ENCODE measurements around the gene ZNF891.

The ZNF891 gene

DNA sequence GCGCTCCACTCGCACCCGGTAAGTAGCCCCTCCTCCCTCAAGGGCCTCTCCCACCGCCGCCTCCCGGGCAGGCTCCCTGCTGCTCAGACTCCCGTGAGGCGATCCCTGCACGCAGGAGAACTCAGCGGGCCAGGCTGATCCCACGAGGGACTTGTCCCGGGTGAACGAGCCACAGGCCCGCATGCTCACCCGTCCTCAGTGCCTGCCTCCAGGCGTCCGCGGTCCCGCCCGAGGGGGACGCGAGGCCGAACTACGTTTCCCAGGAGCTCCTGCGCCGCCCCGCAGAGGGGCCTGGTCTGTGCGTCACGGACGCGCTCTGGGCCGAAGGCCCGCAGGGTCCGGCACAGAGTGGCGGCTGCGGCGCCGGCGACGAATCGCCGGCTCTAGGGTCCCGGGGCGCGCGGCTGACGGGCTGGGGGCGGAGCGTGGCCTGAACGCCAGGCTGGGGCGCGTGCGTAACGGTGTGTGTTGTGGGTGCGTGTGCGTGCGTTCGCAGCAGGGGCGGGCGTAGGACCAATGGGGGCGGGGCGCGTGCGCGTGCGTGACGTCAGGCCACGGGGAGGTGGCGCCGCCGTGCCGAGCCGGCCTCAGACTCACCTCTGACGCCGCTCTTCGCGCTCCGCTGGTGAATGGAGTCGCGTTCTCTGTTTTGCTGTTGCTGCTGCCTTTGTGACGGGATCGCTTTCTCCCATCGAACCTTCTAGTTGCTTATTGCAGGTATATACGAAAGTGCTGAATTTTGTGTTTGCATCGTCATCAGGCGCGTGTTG is at the start of gene ZNF891, which contains the start of gene ZNF10:
TSS of gene ZNF891 (minus strand) at position 237 of the 770 bp plus-strand sequence. CDS start 8,356 bp downstream, outside the sequence.
TSS of gene ZNF10 (plus strand) at position 590 of the 770 bp plus-strand sequence. CDS start 13,866 bp downstream, outside the sequence.
- H3K4me1 Mint-ChIP-seq: peaks cover 28% of the 10 kb centered on the region
- H3K36me3 Mint-ChIP-seq: peaks cover 54% of the 10 kb centered on the region
- no peaks in the 10 kb centered on the region for H3K27me3 Mint-ChIP-seq
- H3K27ac Mint-ChIP-seq: peak within 1 kb of the TSS; percentile 95
- H3K4me3 Mint-ChIP-seq: peak within 1 kb of the TSS; percentile 94
- H3K9me3 Mint-ChIP-seq: peaks cover 23% of the 10 kb centered on the region

DNA sequence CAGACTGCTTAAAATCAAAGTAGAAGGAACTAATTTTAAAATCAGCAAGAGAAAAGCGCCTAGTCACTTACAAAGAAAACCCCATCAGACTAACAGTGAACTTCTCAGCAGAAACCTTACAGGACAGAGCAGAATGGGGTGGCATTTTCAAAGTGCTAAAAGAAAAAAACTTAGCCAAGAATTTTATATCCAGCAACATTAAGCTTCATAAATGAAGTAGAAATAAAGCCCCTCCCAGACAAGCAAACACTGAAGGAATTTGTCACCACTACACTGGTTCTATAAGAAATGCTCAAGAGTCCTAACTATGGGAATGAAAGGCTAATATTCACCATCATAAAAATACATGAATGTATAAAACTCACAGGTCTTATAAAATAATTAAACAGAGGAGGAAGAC is 44.8 kb upstream of the ZNF891 start:
- no peaks in the 10 kb centered on the region for H3K27me3 Mint-ChIP-seq
- H3K4me1 Mint-ChIP-seq: no peaks in the 10 kb centered on the region
- no peak overlapping the region for H3K27ac Mint-ChIP-seq
- H3K36me3 Mint-ChIP-seq: peaks cover 16% of the 10 kb centered on the region
- H3K9me3 Mint-ChIP-seq: peaks cover 33% of the 10 kb centered on the region
- no peak overlapping the region for H3K4me3 Mint-ChIP-seq

- Mint-ChIP-seq H3K4me3 (no peak overlapping the region), H3K36me3 (peaks cover 13% of the 10 kb centered on the region), H3K27me3 (no peaks in the 10 kb centered on the region), H3K9me3 (peaks cover 37% of the 10 kb centered on the region), H3K4me1 (no peaks in the 10 kb centered on the region), H3K27ac (no peak overlapping the region)
These were observed 42.4 kb upstream of the ZNF891 start for GRCh38 chr12:133172491-133172890.

DNA sequence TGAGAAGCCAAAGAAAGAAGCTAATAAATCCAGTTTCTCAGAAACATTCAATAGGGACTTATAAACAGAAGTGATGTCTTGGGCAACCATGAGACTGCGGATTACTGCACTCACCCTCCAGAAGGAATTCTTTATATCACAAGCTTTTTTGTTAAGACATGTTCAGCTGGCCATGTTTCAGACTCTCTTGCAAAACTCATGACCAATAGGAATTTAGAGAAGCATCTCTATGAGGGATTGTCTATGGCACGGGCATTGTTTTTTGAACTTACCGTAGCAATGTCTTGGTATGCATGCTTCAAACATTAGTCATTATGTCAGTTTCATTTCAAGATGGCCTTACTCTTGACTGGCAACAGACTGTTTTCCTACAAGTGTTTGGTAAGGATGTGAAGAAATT is 35.7 kb upstream of the ZNF891 start:
- H3K4me1 Mint-ChIP-seq: no peaks in the 10 kb centered on the region
- H3K36me3 Mint-ChIP-seq: peaks cover 17% of the 10 kb centered on the region
- H3K9me3 Mint-ChIP-seq: peaks cover 38% of the 10 kb centered on the region
- no peaks in the 10 kb centered on the region for H3K27me3 Mint-ChIP-seq
- H3K27ac Mint-ChIP-seq: no peak overlapping the region
- H3K4me3 Mint-ChIP-seq: no peak overlapping the region

GRCh38 chr12:133156125-133156690 is 26.1 kb upstream of the ZNF891 start:
- Mint-ChIP-seq H3K4me3 (no peak overlapping the region), H3K27me3 (no peaks in the 10 kb centered on the region), H3K4me1 (no peaks in the 10 kb centered on the region), H3K9me3 (peaks cover 41% of the 10 kb centered on the region), H3K36me3 (peaks cover 75% of the 10 kb centered on the region), H3K27ac (no peak overlapping the region)

- Mint-ChIP-seq H3K27me3 (no peaks in the 10 kb centered on the region), H3K4me3 (no peak overlapping the region), H3K4me1 (no peaks in the 10 kb centered on the region), H3K36me3 (peaks cover 70% of the 10 kb centered on the region), H3K9me3 (peaks cover 26% of the 10 kb centered on the region), H3K27ac (no peak overlapping the region)
These were observed 15.9 kb upstream of the ZNF891 start for GRCh38 chr12:133145981-133146380.

DNA sequence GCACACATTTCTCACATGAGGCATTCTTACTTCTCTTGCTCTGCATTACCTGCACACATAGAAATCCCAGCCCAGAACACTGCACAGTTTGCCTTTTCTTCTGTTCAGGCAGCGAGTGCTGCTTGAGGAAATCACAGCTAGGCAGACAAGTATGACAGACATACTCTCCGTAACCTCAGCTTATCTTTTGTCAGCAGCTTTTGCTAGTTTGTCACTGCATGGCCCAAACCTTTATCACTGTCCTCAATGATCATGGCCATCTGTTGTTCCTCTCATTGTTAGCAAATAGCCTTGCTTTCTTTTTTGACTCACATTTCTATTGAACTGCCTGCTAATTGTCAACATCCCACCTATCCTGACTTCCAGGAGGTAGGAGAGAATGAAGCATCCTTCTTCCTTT is 5.7 kb upstream of the ZNF891 start:
- H3K9me3 Mint-ChIP-seq: peaks cover 52% of the 10 kb centered on the region
- no peak overlapping the region for H3K4me3 Mint-ChIP-seq

GRCh38 chr12:133130808-133131128 is 694 bp upstream of the ZNF891 start:
- peaks cover 29% of the 10 kb centered on the region for H3K9me3 Mint-ChIP-seq
- peak overlapping the region; percentile 95 for H3K27ac Mint-ChIP-seq
- H3K27me3 Mint-ChIP-seq: no peaks in the 10 kb centered on the region
- peaks cover 28% of the 10 kb centered on the region for H3K4me1 Mint-ChIP-seq
- H3K4me3 Mint-ChIP-seq: peak overlapping the region; percentile 94
- H3K36me3 Mint-ChIP-seq: peaks cover 55% of the 10 kb centered on the region

More for the DNA sequence above, 5.7 kb upstream of the ZNF891 start:
- Mint-ChIP-seq H3K36me3 (peaks cover 72% of the 10 kb centered on the region), H3K4me1 (peaks cover 17% of the 10 kb centered on the region), H3K27me3 (no peaks in the 10 kb centered on the region), H3K27ac (no peak overlapping the region)

DNA sequence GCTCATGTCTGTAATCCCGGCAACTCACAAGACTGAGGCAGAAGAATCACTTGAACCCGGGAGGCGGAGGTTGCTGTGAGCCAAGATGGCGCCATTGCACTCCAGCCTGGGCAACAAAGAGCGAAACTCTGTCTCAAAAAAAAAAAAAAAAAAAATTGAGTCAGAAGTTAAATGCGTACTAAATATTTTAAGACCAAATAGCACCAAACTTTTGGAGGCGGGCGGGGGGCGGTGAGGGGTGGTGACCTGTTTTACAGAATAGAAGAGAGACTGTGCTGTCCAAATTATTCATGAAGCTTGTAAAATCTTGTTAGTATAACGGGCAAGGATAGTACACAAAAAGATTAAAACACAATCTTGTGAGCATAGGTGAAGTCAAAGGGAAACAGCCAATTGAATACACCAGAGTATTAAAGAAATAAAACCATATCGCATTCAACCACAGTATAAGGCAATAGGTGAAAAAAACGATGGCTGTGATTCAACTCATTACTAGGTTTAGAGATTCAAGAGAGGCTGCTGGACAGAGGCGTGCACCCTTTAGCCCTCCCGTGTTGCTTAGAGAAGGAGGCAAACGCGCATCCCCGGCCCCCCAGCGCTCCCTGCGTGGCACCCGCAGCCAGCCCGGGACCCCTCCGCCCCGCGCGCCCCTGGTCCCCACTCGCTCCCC is 571 bp downstream of the ZNF891 start:
- peak overlapping the region; percentile 65 for H3K27ac Mint-ChIP-seq
- peaks cover 52% of the 10 kb centered on the region for H3K36me3 Mint-ChIP-seq
- peaks cover 28% of the 10 kb centered on the region for H3K4me1 Mint-ChIP-seq
- H3K27me3 Mint-ChIP-seq: no peaks in the 10 kb centered on the region
- H3K9me3 Mint-ChIP-seq: peaks cover 20% of the 10 kb centered on the region
- H3K4me3 Mint-ChIP-seq: peak overlapping the region; percentile 94

- Mint-ChIP-seq H3K4me1 (peaks cover 14% of the 10 kb centered on the region), H3K27me3 (no peaks in the 10 kb centered on the region), H3K27ac (no peak overlapping the region), H3K36me3 (peaks cover 56% of the 10 kb centered on the region), H3K4me3 (no peak overlapping the region), H3K9me3 (peaks cover 12% of the 10 kb centered on the region)
These were observed 5.4 kb downstream of the ZNF891 start for GRCh38 chr12:133124674-133125073.

DNA sequence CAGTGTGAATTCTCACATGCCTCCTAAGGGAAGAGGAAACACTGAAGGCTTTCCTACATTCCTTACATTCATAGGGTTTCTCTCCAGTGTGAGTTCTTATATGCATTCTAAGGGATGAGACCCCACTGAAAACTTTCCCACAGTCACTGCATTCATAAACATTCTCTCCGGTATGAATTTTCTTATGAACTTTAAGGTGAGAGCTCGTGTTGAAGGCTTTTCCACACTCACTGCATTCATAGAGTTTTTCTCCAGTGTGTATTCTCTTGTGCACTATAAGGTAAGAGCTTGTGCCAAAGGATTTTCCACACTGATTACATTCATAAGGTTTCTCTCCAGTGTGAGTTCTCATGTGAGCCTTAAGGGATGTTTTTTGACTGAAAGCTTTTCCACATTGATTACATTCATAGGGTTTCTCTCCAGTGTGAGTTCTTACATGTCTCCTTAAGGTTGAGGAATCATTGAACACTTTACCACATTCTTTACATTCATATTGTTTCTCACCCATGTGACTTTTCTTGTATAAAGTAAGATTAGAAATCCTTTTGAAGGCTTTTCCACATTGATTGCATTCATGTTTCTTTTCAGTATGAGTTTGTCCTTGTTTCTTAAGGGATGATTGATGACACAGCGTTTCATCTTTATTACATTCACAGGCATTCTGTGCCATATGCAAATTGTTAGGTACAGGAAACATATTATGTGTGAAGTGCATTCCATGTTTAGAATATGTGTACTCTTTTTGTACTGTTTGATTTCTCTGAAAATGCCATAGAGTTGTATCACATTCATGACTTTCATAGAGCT is 9.5 kb downstream of the ZNF891 start:
- Mint-ChIP-seq H3K4me1 (no peaks in the 10 kb centered on the region), H3K27me3 (no peaks in the 10 kb centered on the region), H3K9me3 (peaks cover 13% of the 10 kb centered on the region), H3K4me3 (no peak overlapping the region), H3K36me3 (peaks cover 62% of the 10 kb centered on the region), H3K27ac (no peak overlapping the region)

- H3K27ac Mint-ChIP-seq: no peak overlapping the region
- H3K4me3 Mint-ChIP-seq: no peak overlapping the region
- peaks cover 4% of the 10 kb centered on the region for H3K4me1 Mint-ChIP-seq
- H3K9me3 Mint-ChIP-seq: peaks cover 17% of the 10 kb centered on the region
- H3K36me3 Mint-ChIP-seq: peaks cover 69% of the 10 kb centered on the region
- no peaks in the 10 kb centered on the region for H3K27me3 Mint-ChIP-seq
These were observed 21.9 kb downstream of the ZNF891 start for GRCh38 chr12:133108150-133108549.

- H3K4me1 Mint-ChIP-seq: peaks cover 4% of the 10 kb centered on the region
- peaks cover 72% of the 10 kb centered on the region for H3K36me3 Mint-ChIP-seq
- H3K27ac Mint-ChIP-seq: no peak overlapping the region
- H3K9me3 Mint-ChIP-seq: peaks cover 17% of the 10 kb centered on the region
- no peak overlapping the region for H3K4me3 Mint-ChIP-seq
- H3K27me3 Mint-ChIP-seq: no peaks in the 10 kb centered on the region
These were observed 23.0 kb downstream of the ZNF891 start for GRCh38 chr12:133107121-133107520.

- Mint-ChIP-seq H3K27me3 (no peaks in the 10 kb centered on the region), H3K9me3 (peaks cover 22% of the 10 kb centered on the region), H3K4me3 (no peak overlapping the region), H3K36me3 (peaks cover 75% of the 10 kb centered on the region), H3K27ac (no peak overlapping the region), H3K4me1 (peaks cover 4% of the 10 kb centered on the region)
These were observed 23.8 kb downstream of the ZNF891 start for GRCh38 chr12:133106253-133106652.

- peaks cover 4% of the 10 kb centered on the region for H3K4me1 Mint-ChIP-seq
- peaks cover 22% of the 10 kb centered on the region for H3K9me3 Mint-ChIP-seq
- peak overlapping the region; percentile 41 for H3K27ac Mint-ChIP-seq
These were observed 24.5 kb downstream of the ZNF891 start for GRCh38 chr12:133105620-133106019.

More at GRCh38 chr12:133105620-133106019, 24.5 kb downstream of the ZNF891 start:
- Mint-ChIP-seq H3K36me3 (peaks cover 76% of the 10 kb centered on the region), H3K4me3 (no peak overlapping the region), H3K27me3 (no peaks in the 10 kb centered on the region)

All from activated naive CD4-positive, alpha-beta T cell treated with anti-CD3 and anti-CD28 coated beads, Interleukin-2, amount 50 U/mL, for 24 hours (primary cell).